ENCODE data around the gene WDR64.

The WDR64 gene

DNA sequence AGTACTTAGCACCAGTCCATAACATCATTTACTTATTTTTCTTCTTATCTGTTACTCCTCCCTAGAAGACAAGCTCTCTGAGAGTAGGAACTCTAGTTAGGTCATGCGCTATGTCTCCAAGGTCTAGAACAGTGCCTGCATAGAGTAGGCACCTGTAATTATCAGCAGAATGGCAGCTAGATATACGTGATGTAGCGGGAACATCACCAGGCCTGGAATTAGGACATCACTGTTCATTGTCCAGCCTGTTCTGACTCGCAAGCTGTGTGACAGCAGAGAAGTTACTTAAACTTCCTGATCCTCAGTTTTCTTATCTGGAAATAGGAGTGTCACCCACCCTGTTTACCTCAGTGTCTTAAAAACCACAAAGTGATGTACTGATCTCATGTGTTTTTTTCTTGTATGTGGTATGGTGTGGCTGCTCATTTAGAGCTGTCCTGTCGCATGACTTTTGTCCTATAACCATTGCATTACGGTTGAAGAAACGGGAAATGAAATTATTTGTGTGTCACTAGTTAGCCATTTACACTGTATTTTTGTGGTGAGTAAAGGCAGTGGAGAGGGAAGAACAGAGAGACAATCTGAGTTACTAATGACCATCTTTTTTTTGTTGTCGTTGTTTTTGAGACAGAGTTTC, 158.8 kb downstream of the WDR64 start:
- TF ChIP-seq, protein P1, sequence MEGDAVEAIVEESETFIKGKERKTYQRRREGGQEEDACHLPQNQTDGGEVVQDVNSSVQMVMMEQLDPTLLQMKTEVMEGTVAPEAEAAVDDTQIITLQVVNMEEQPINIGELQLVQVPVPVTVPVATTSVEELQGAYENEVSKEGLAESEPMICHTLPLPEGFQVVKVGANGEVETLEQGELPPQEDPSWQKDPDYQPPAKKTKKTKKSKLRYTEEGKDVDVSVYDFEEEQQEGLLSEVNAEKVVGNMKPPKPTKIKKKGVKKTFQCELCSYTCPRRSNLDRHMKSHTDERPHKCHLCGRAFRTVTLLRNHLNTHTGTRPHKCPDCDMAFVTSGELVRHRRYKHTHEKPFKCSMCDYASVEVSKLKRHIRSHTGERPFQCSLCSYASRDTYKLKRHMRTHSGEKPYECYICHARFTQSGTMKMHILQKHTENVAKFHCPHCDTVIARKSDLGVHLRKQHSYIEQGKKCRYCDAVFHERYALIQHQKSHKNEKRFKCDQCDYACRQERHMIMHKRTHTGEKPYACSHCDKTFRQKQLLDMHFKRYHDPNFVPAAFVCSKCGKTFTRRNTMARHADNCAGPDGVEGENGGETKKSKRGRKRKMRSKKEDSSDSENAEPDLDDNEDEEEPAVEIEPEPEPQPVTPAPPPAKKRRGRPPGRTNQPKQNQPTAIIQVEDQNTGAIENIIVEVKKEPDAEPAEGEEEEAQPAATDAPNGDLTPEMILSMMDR (IDR thresholded peaks at IDR 0.05) = no peak

DNA sequence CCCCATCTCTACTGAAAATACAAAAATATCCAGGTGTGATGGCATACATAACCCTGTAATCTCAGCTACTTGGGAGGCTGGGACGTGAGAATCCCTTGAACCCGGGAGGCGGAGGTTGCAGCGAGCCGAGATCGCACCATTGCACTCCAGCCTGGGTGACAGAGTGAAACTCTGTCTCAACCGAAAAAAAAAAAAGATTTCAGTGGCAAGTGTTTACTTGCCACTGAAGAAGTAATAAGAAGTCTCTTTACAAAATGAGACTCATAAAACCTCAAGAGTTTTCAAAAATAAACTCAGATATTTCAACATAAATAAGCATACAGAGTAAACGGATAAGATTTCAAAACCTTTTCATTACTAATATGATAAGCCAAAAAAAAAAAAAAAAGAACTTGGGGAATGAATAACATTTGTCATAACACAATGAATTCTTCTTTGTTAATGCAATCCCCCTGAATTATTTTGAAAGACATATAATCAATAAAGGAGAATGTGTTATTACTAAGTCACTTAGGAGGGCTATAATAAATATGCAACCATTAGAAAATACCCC, 161.8 kb downstream of the WDR64 start:
- TF ChIP-seq, protein P1 (IDR thresholded peaks at IDR 0.05) = no peak

DNA sequence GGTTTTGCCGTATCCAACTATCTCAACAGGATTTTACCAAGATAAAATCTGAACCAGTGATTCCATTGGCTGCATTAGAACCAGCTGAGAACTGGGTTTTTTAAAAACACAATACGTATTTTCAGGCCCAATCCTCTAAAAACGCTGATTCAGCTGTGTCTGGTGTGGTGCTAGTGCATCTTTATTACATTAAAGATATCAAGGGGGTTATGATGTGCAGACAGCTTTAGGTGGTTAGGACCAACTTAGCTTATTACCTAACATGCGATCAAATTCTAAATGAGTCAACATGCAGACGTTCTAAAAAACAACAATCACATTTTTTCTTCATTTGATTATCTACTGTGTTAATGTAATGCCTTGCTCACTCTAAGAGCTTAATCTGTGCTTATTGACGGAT, 163.9 kb downstream of the WDR64 start:
- TF ChIP-seq, protein P1 (IDR thresholded peaks at IDR 0.05) = no peak

DNA sequence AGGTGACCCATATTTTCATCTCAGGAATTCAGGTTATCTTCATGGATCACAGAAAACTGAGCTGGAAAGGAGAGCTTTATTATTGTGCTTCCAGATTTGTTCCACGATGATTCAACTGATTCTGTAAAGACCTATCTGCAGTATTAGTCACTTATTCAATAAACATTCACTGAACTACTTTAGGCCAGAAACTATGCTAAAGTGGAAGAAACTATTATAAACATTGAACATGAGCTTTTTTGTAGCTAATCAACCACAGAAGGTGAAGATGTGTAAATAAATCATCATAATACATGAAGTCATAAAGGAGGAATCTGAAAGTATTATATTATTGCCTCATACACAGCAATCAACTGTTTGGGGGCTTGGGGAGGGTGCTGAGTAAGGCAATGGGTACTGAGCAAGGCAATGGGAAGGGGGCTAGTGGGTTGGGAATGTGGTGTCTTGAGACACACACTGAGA, 165.3 kb downstream of the WDR64 start:
- TF ChIP-seq, protein P1 (IDR thresholded peaks at IDR 0.05) = no peak

DNA sequence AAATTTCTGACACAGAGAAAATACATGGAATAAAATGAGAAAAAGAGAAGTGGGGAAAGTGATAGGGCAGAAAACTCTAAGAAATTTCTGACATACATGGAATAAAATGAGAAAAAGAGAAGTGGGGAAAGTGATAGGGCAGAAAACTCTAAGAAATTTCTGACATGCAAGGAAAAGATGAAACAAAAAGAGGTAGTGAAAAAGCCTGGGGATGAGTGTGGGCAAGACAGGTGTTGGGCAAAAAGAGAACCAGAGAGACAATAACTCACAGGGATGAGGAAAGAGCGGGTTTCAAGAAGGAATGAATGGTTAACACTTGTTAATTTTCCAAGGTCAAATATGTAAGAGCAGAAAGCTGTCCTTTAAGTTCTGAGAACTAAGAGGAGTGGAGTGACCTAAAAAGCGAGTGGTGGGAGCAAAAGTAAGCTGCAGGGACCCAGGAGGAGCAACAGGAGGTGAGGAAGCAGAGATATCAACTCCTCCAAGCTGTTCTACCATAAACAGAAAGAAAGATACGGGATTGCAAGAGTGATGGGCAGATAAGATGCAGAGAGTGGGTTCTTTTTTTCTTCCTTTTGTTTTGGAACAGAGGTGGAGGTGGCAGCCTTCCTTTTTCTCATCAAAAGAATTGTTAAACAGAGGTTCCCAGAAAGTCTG, 166.0 kb downstream of the WDR64 start:
- TF ChIP-seq, protein P1 (IDR thresholded peaks at IDR 0.05) = no peak

DNA sequence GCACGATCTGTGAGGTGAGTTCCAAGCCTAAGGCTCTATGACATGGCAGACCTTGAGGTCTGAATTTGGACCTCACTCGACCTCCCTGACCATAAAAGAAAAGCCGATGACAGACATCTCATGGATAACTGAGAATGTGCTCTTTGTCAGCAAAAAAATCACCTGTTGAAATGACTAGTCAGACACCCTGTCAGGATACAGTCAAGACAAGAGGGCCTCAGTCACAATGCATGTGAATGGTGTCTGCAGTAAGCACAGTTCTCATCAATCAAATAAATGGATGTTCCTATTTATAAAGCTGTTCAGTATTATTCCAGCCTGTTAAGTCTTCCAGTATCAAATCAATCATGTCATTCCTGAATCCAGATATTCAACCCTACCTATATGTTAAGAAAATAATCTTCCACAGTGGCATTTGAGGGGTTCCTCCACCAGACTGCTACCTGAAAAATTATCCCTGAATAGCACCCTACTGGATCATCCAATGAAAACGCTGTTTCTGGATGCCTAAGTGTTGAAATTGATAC, 167.3 kb downstream of the WDR64 start:
- TF ChIP-seq, protein P1 (IDR thresholded peaks at IDR 0.05) = no peak

DNA sequence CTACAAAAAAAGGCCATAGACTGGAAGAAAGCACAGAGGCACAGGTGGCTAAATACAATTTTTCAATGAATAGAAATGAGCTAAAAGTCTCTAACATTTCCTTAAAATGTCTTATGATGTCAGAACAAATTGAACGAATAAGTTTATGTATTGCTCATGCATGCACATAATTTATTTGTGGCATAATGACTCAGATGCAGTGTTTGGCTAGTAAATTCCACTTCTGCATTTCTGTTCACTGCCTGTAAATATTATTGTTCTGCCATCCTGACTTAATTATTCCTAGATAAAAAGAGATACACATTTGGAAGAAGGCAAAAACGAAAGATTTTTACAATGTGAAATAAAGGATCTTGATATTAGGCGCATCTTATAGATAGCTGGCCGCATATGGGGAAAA, 169.3 kb downstream of the WDR64 start:
- TF ChIP-seq, protein P1 (IDR thresholded peaks at IDR 0.05) = no peak
